ENCODE results near the gene EPHA7.

GRCh38 chr6:93341900-93342613, 77.3 kb downstream of the EPHA7 start:
- TF ChIP-seq CTCF (IDR thresholded peaks at IDR 0.05) (no peak), POLR2A (IDR thresholded peaks at IDR 0.05) (no peak)
